Measurements from ENCODE around the gene ADGRV1. TPM values are rescaled to one million over a fixed set of nuclear protein-coding genes. Genes with fewer than 3 reads are reported as not detected.

ADGRV1 gene
- total and polyA plus RNA-seq, 2 donors (not counting 3 experiments of a cell fraction or from before 2014, with no cell fraction given): 0.11 to 0.55 TPM

DNA sequence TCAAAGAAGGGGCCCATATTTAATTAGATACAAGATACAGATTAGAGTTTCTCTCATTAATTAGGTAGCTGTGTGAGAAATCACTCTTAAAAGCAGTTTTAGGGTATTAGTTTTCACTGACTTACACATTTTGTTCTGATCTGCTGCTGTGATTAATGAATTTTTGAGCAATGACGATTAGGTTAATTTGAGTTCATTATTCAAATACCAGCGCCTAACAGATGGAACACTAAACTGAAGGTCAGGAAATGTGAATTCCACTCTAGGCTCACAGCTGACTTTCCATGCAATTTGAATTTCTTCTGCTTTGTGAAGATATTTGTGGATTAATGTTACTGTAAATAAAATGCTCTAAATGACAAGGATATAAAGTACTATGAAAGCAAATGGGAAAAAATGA, 380.6 kb downstream of the ADGRV1 start:
- Histone ChIP-seq H3K4me2 (ENCODE audit: insufficient read depth, low read length) (peak overlapping the region; percentile 21), H3K79me2 (ENCODE audit: control insufficient read depth, insufficient read depth, low read length) (no peaks in the 10 kb centered on the region), H3K36me3 (ENCODE audit: control insufficient read depth in 2 of 2, extremely low read depth in 1 of 2, insufficient read depth in 2 of 2, low read length in 2 of 2) (no peaks in the 10 kb centered on the region), H4K20me1 (replicated peaks; ENCODE audit: control insufficient read depth, extremely low read depth, insufficient read depth, low read length) (no peaks in the 10 kb centered on the region), H3K27me3 (ENCODE audit: control insufficient read depth in 2 of 2, insufficient read depth in 2 of 2, low read length in 2 of 2) (no peaks in the 10 kb centered on the region), H3K9me3 (replicated peaks; ENCODE audit: control insufficient read depth, insufficient read depth, low read length) (no peaks in the 10 kb centered on the region), H3K27ac (ENCODE audit: insufficient read depth, low read depth, low read length) (peak overlapping the region; percentile 11), H3K9ac (replicated peaks; ENCODE audit: extremely low read depth, insufficient read depth, low read length) (no peak overlapping the region), H2AFZ (ENCODE audit: low read depth, low read length) (peak overlapping the region; percentile 36), H3K9me1 (replicated peaks; ENCODE audit: control insufficient read depth, extremely low read depth, insufficient read depth, low read length) (no peaks in the 10 kb centered on the region), H3K4me3 (replicated peaks in 1 of 3; ENCODE audit: insufficient read depth in 1 of 3, low read depth in 1 of 3, low read length in 3 of 3) (no peak overlapping the region), H3K4me1 (ENCODE audit: control insufficient read depth, extremely low read depth, insufficient read depth, low read length) (peaks cover 11% of the 10 kb centered on the region)
- POLR2A ChIA-PET: no interaction called here
- intact Hi-C loops (cut with micrococcal nuclease) (no loop called here), dilution Hi-C loops (cut with MboI; ENCODE audit: extremely low pct_ligation_motif_present, low sequenced_read_pairs) (loop anchor here (25.0 kb wide), 1 partner anchor 448 kb away; the partner anchor contains the start of gene ARRDC3)
- FAIRE-seq (no peak), DNase-seq (ENCODE audit: low read depth, low spot score) (peak; percentile 73)
- TF ChIP-seq POLR2A (IDR thresholded peaks at IDR 0.05; ENCODE audit: low read depth, low read length) (no peak), JUN (IDR thresholded peaks at IDR 0.05; ENCODE audit: borderline replicate concordance, insufficient read depth, insufficient read length, low read depth) (peak; percentile 12), FOS (IDR thresholded peaks at IDR 0.05; ENCODE audit: borderline replicate concordance, insufficient read depth, low read length) (no peak), MYC (IDR thresholded peaks at IDR 0.05; ENCODE audit: low read depth, low read length) (no peak), GATA2 (IDR thresholded peaks at IDR 0.05; ENCODE audit: insufficient read depth, insufficient read length, low read depth, low read length) (no peak)
- TF ChIP-seq, protein P1, sequence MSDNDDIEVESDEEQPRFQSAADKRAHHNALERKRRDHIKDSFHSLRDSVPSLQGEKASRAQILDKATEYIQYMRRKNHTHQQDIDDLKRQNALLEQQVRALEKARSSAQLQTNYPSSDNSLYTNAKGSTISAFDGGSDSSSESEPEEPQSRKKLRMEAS (IDR thresholded peaks at IDR 0.05; ENCODE audit: insufficient read depth, insufficient read length): no peak
- no TSS peak for BruUV-seq (replicated peaks)
- CTCF ChIA-PET: interaction anchor here (1.2 to 2.6 kb wide), 4 partner anchors 23 to 448 kb away, joined by 3 to 9 read pairs (median 5); no protein-coding TSS in a partner anchor

DNA sequence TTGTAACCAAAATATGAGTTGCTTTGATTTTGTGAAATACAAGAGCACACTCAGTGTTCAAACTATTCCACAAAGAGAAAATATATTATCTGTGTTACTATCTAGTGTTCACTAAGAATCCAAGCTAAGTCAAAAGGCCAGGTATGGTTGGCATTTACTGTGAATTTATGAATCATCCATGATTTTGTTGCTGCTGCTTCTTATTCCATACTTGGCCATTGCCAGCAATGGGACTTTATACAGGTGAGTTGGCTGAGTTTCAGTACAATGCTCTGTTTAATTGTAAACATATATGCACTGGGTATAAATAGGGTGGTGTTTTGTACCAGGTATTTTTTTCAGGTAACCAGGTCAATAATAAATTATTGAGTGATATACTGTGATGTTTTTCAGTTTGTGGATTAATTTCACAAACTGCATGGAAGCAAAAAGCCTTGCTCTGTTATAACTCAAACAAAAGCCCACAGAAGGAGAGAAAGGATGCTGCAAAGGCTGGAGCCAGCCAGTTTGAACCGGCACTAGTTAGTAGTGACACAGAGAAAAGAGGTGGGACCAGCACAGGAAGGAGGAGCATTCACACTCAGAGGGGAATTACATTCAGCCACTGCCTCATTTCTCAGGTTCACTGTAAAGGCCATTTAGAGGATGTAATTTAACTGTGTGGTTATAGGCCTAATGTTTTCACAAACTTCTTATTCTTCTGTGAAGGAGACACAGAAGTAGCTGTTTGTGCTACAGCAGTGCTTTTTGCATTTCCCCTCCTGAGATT, 381.8 kb downstream of the ADGRV1 start:
- CTCF ChIA-PET: interaction anchor here (1.0 to 1.4 kb wide), 2 partner anchors 8 to 11 kb away, joined by 4 to 5 read pairs; no protein-coding TSS in a partner anchor
- H4K20me1 ChIP-seq (replicated peaks; ENCODE audit: control insufficient read depth, extremely low read depth, insufficient read depth, low read length): no peaks in the 10 kb centered on the region
- dilution Hi-C loops (cut with MboI; ENCODE audit: extremely low pct_ligation_motif_present, low sequenced_read_pairs) (loop anchor here (25.0 kb wide), 1 partner anchor 447 kb away; the partner anchor contains the start of gene ARRDC3), intact Hi-C loops (cut with micrococcal nuclease) (no loop called here)
- no peaks in the 10 kb centered on the region for H3K36me3 ChIP-seq (ENCODE audit: control insufficient read depth in 2 of 2, extremely low read depth in 1 of 2, insufficient read depth in 2 of 2, low read length in 2 of 2)
- DNase-seq (ENCODE audit: low read depth, low spot score): peak; percentile 24
- H3K4me3 ChIP-seq (replicated peaks in 1 of 3; ENCODE audit: insufficient read depth in 1 of 3, low read depth in 1 of 3, low read length in 3 of 3): no peak overlapping the region
- TF ChIP-seq, protein P1 (IDR thresholded peaks at IDR 0.05; ENCODE audit: insufficient read depth, insufficient read length): no peak
- no peak for TF ChIP-seq POLR2AphosphoS5 (IDR thresholded peaks at IDR 0.05; ENCODE audit: insufficient read depth, low read depth, low read length)
- FAIRE-seq: no peak
- H3K79me2 ChIP-seq (ENCODE audit: control insufficient read depth, insufficient read depth, low read length): no peaks in the 10 kb centered on the region
- no peaks in the 10 kb centered on the region for H3K27me3 ChIP-seq (ENCODE audit: control insufficient read depth in 2 of 2, insufficient read depth in 2 of 2, low read length in 2 of 2)
- peaks cover 11% of the 10 kb centered on the region for H3K4me1 ChIP-seq (ENCODE audit: control insufficient read depth, extremely low read depth, insufficient read depth, low read length)
- BruUV-seq (replicated peaks): no TSS peak
- H2AFZ ChIP-seq (ENCODE audit: low read depth, low read length): peak overlapping the region; percentile 62
- H3K4me2 ChIP-seq (ENCODE audit: insufficient read depth, low read length): no peak overlapping the region
- POLR2A ChIA-PET: no interaction called here
- no peaks in the 10 kb centered on the region for H3K9me1 ChIP-seq (replicated peaks; ENCODE audit: control insufficient read depth, extremely low read depth, insufficient read depth, low read length)
- no peak overlapping the region for H3K9ac ChIP-seq (replicated peaks; ENCODE audit: extremely low read depth, insufficient read depth, low read length)
- no peak overlapping the region for H3K27ac ChIP-seq (ENCODE audit: insufficient read depth, low read depth, low read length)
- H3K9me3 ChIP-seq (replicated peaks; ENCODE audit: control insufficient read depth, insufficient read depth, low read length): no peaks in the 10 kb centered on the region
